ENCODE data around the gene ADIPOR2.

DNA sequence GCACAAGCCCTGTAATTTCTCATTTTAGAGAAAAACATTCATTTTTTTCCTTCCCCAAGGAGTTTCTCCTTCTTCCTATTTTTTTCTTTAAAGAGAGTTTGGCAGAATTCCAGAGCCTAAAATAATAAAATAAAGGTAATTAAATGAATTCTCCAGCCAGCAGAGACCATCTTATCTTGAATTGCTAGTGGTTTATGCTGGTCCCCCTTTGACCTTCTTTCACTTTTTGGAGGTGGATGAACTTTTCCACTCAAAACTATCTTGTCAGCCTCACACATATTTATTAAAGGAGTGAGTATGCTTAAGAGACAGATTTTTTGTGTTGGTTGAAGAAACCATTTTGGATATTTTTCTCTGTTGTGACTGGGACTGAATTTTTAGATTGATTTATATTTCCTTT is 47.6 kb downstream of the ADIPOR2 start:
- no peak for TF ChIP-seq GATA2 (IDR thresholded peaks at IDR 0.05; ENCODE audit: low read depth, low read length)
- no peak for TF ChIP-seq GATA3 (IDR thresholded peaks at IDR 0.05; ENCODE audit: low read depth, low read length)
